ENCODE results near the gene ATP2A2. TPM values are rescaled to one million over a fixed set of nuclear protein-coding genes. Genes with fewer than 3 reads are reported as not detected.
A peak's percentile ranks its signal among the peaks of the same experiment; 100 is the strongest.

The ATP2A2 gene
- total and polyA plus RNA-seq, 7 experiments from 2014 or later: 2.1 to 160 (median 82.8) TPM

DNA sequence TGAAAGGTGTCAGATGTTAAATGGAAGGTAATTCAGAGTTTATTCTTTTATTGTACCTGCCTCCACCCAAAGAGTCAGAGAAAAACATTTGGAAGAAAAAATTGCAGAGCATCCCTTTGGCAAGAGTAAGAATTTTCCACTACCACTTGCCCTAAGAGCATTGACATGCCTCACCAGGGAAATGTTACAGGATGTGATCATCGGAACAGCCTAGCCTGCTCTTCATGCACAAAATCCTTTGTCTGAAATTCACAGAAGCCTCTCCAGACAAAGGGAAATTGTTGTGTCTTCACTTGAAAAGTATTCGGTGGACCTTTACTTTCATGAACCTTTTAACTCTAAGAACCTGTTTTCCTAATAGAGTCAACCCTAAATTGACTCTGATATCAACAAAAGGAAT lies 36.9 kb downstream of the ATP2A2 start:
- Histone ChIP-seq H3K4me1 (ENCODE audit: control insufficient read depth in 2 of 2, insufficient read depth in 2 of 2, low read length in 2 of 2) (no peaks in the 10 kb centered on the region), H3K9me3 (ENCODE audit: control insufficient read depth in 2 of 3, low read length in 3 of 3) (no peaks in the 10 kb centered on the region), H3K4me3 (ENCODE audit: low read length) (no peak overlapping the region), H3K27me3 (ENCODE audit: control insufficient read depth in 2 of 2, insufficient read depth in 2 of 2, low read length in 2 of 2) (no peaks in the 10 kb centered on the region), H3K36me3 (ENCODE audit: control insufficient read depth in 2 of 3, insufficient read depth in 3 of 3, low read length in 3 of 3) (peaks cover 0 to 18% (median 5%) of the 10 kb centered on the region in 3 experiments), H3K27ac (ENCODE audit: low read depth, low read length) (no peak overlapping the region)
- H3K4me3 Mint-ChIP-seq: no peak overlapping the region
- no peaks in the 10 kb centered on the region for H3K9me3 Mint-ChIP-seq
- peak overlapping the region in 2 of 9 donors; percentile 32 to 41 for H3K27ac Mint-ChIP-seq
- intact Hi-C loops (cut with micrococcal nuclease): no loop called here
- ATAC-seq: no peak
- CTCF ChIA-PET: no interaction called here
- POLR2A ChIA-PET: no interaction called here
- peaks cover 0 to 17% (median 8%) of the 10 kb centered on the region in 5 donors for H3K36me3 Mint-ChIP-seq
- H3K27me3 Mint-ChIP-seq: no peaks in the 10 kb centered on the region
- peaks cover 16 to 43% (median 39%) of the 10 kb centered on the region in 7 donors for H3K4me1 Mint-ChIP-seq
- DNase-seq: no peak

- DNase-seq (no peak), ATAC-seq (no peak)
- H3K27me3 Mint-ChIP-seq: no peaks in the 10 kb centered on the region
- peak overlapping the region in 3 of 9 donors; percentile 13 to 66 (median 25) for H3K27ac Mint-ChIP-seq
- Histone ChIP-seq H3K4me3 (ENCODE audit: low read length) (no peak overlapping the region), H3K36me3 (ENCODE audit: control insufficient read depth in 2 of 3, insufficient read depth in 3 of 3, low read length in 3 of 3) (peaks cover 0 to 33% (median 5%) of the 10 kb centered on the region in 3 experiments), H3K27me3 (ENCODE audit: control insufficient read depth in 2 of 2, insufficient read depth in 2 of 2, low read length in 2 of 2) (no peaks in the 10 kb centered on the region), H3K27ac (ENCODE audit: low read depth, low read length) (no peak overlapping the region), H3K9me3 (ENCODE audit: control insufficient read depth in 2 of 3, low read length in 3 of 3) (no peaks in the 10 kb centered on the region), H3K4me1 (ENCODE audit: control insufficient read depth in 2 of 2, insufficient read depth in 2 of 2, low read length in 2 of 2) (no peaks in the 10 kb centered on the region)
- peaks cover 0 to 17% (median 7%) of the 10 kb centered on the region in 5 donors for H3K36me3 Mint-ChIP-seq
- intact Hi-C loops (cut with micrococcal nuclease): no loop called here
- peaks cover 8 to 32% (median 28%) of the 10 kb centered on the region in 7 donors for H3K4me1 Mint-ChIP-seq
- POLR2A ChIA-PET: no interaction called here
- CTCF ChIA-PET: interaction anchor here (0.7 kb wide), 1 partner anchor 183 kb away, joined by 3 read pairs; no protein-coding TSS in a partner anchor
- H3K4me3 Mint-ChIP-seq: no peak overlapping the region
- no peaks in the 10 kb centered on the region for H3K9me3 Mint-ChIP-seq
Observed at GRCh38 chr12:110320550-110320949, 39.5 kb downstream of the ATP2A2 start.

DNA sequence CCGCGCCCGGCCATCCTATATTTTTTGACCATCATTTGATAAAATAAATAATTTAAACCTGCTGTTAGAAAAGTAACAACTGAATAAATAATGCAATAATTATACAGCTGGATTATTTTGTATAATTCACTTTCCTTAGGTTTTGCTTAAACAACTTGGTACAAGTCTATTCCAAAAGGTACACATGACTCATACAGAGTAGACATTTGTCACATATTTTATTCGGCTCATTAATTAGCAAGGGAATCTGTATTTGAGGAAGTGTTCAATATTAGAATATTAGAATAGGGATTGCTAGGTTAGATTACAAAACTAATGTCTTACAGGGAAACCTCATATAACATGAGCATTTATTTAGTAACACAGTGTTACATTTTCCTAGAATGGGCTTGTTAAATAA lies 48.7 kb downstream of the ATP2A2 start:
- H3K4me1 ChIP-seq (ENCODE audit: control insufficient read depth in 2 of 2, insufficient read depth in 2 of 2, low read length in 2 of 2): no peaks in the 10 kb centered on the region
- Mint-ChIP-seq H3K27me3 (no peaks in the 10 kb centered on the region), H3K36me3 (peaks cover 10 to 44% (median 19%) of the 10 kb centered on the region in 5 donors), H3K4me3 (no peak overlapping the region), H3K9me3 (no peaks in the 10 kb centered on the region), H3K27ac (peak overlapping the region in 1 of 9 donors; percentile 69), H3K4me1 (peaks cover 5 to 16% (median 10%) of the 10 kb centered on the region in 7 donors)
- ATAC-seq (no peak), DNase-seq (no peak)
- ChIA-PET POLR2A (no interaction called here), CTCF (interaction anchor here (0.6 kb wide), 1 partner anchor 20 kb away, joined by 3 read pairs; no protein-coding TSS in a partner anchor)
- H3K9me3 ChIP-seq (ENCODE audit: control insufficient read depth in 2 of 3, low read length in 3 of 3): no peaks in the 10 kb centered on the region
- H3K36me3 ChIP-seq (ENCODE audit: control insufficient read depth in 2 of 3, insufficient read depth in 3 of 3, low read length in 3 of 3): peaks cover 16 to 74% (median 24%) of the 10 kb centered on the region in 3 experiments
- H3K4me3 ChIP-seq (ENCODE audit: low read length): no peak overlapping the region
- intact Hi-C loops (cut with micrococcal nuclease): no loop called here
- H3K27ac ChIP-seq (ENCODE audit: low read depth, low read length): no peak overlapping the region
- no peaks in the 10 kb centered on the region for H3K27me3 ChIP-seq (ENCODE audit: control insufficient read depth in 2 of 2, insufficient read depth in 2 of 2, low read length in 2 of 2)

GRCh38 chr12:110330124-110330523 lies 49.1 kb downstream of the ATP2A2 start:
- peak overlapping the region in 4 of 9 donors; percentile 9 to 69 (median 52) for H3K27ac Mint-ChIP-seq
- no peak overlapping the region for H3K4me3 Mint-ChIP-seq
- ChIA-PET POLR2A (no interaction called here), CTCF (no interaction called here)
- DNase-seq (no peak), ATAC-seq (no peak)
- H3K9me3 Mint-ChIP-seq: no peaks in the 10 kb centered on the region
- intact Hi-C loops (cut with micrococcal nuclease): no loop called here
- H3K4me3 ChIP-seq (ENCODE audit: low read length): no peak overlapping the region
- H3K36me3 ChIP-seq (ENCODE audit: control insufficient read depth in 2 of 3, insufficient read depth in 3 of 3, low read length in 3 of 3): peaks cover 19 to 77% (median 24%) of the 10 kb centered on the region in 3 experiments
- no peaks in the 10 kb centered on the region for H3K4me1 ChIP-seq (ENCODE audit: control insufficient read depth in 2 of 2, insufficient read depth in 2 of 2, low read length in 2 of 2)
- H3K4me1 Mint-ChIP-seq: peaks cover 5 to 16% (median 10%) of the 10 kb centered on the region in 7 donors
- H3K27me3 ChIP-seq (ENCODE audit: control insufficient read depth in 2 of 2, insufficient read depth in 2 of 2, low read length in 2 of 2): no peaks in the 10 kb centered on the region
- H3K36me3 Mint-ChIP-seq: peaks cover 10 to 44% (median 19%) of the 10 kb centered on the region in 5 donors
- no peaks in the 10 kb centered on the region for H3K9me3 ChIP-seq (ENCODE audit: control insufficient read depth in 2 of 3, low read length in 3 of 3)
- H3K27me3 Mint-ChIP-seq: no peaks in the 10 kb centered on the region
- H3K27ac ChIP-seq (ENCODE audit: low read depth, low read length): no peak overlapping the region

DNA sequence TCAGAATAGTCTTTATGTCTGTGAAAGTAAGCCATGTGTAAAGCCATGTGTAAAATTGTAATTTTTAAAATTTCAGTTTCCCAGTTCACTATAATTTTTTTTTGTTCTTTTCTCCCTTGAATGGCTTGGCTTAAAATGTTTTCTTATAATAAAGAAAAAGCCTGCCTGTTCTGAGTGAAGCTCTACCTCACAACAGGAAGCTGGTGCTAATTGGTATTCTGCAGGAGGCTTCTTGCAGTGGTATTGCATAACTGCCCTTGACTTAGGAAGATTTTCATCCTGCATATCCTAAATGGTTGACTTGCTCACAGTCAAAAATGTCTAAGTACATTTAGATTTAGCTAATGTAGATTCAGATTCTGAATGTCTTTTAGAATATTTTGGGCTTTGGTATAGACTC lies 49.5 kb downstream of the ATP2A2 start:
- H3K27me3 ChIP-seq (ENCODE audit: control insufficient read depth in 2 of 2, insufficient read depth in 2 of 2, low read length in 2 of 2): no peaks in the 10 kb centered on the region
- intact Hi-C loops (cut with micrococcal nuclease): no loop called here
- H3K4me3 Mint-ChIP-seq: no peak overlapping the region
- no peaks in the 10 kb centered on the region for H3K27me3 Mint-ChIP-seq
- ChIA-PET POLR2A (no interaction called here), CTCF (interaction anchor here (0.6 kb wide), 1 partner anchor 103 kb away, joined by 4 read pairs; no protein-coding TSS in a partner anchor)
- peak overlapping the region in 2 of 9 donors; percentile 57 to 69 for H3K27ac Mint-ChIP-seq
- no peak overlapping the region for H3K4me3 ChIP-seq (ENCODE audit: low read length)
- peaks cover 10 to 48% (median 19%) of the 10 kb centered on the region in 5 donors for H3K36me3 Mint-ChIP-seq
- ATAC-seq (no peak), DNase-seq (no peak)
- no peaks in the 10 kb centered on the region for H3K4me1 ChIP-seq (ENCODE audit: control insufficient read depth in 2 of 2, insufficient read depth in 2 of 2, low read length in 2 of 2)
- H3K9me3 ChIP-seq (ENCODE audit: control insufficient read depth in 2 of 3, low read length in 3 of 3): no peaks in the 10 kb centered on the region
- H3K27ac ChIP-seq (ENCODE audit: low read depth, low read length): no peak overlapping the region
- H3K9me3 Mint-ChIP-seq: no peaks in the 10 kb centered on the region
- H3K4me1 Mint-ChIP-seq: peaks cover 5 to 18% (median 10%) of the 10 kb centered on the region in 7 donors
- H3K36me3 ChIP-seq (ENCODE audit: control insufficient read depth in 2 of 3, insufficient read depth in 3 of 3, low read length in 3 of 3): peaks cover 22 to 77% (median 29%) of the 10 kb centered on the region in 3 experiments

- Mint-ChIP-seq H3K4me1 (peaks cover 3 to 18% (median 9%) of the 10 kb centered on the region in 7 donors), H3K9me3 (no peaks in the 10 kb centered on the region), H3K4me3 (no peak overlapping the region), H3K27ac (peak overlapping the region in 1 of 9 donors; percentile 50), H3K36me3 (peaks cover 8 to 47% (median 11%) of the 10 kb centered on the region in 5 donors), H3K27me3 (no peaks in the 10 kb centered on the region)
- ATAC-seq: no peak
- Histone ChIP-seq H3K27ac (ENCODE audit: low read depth, low read length) (no peak overlapping the region), H3K9me3 (ENCODE audit: control insufficient read depth in 2 of 3, low read length in 3 of 3) (no peaks in the 10 kb centered on the region), H3K27me3 (ENCODE audit: control insufficient read depth in 2 of 2, insufficient read depth in 2 of 2, low read length in 2 of 2) (no peaks in the 10 kb centered on the region), H3K4me1 (ENCODE audit: control insufficient read depth in 2 of 2, insufficient read depth in 2 of 2, low read length in 2 of 2) (no peaks in the 10 kb centered on the region), H3K4me3 (ENCODE audit: low read length) (no peak overlapping the region), H3K36me3 (ENCODE audit: control insufficient read depth in 2 of 3, insufficient read depth in 3 of 3, low read length in 3 of 3) (peaks cover 24 to 80% (median 40%) of the 10 kb centered on the region in 3 experiments)
- intact Hi-C loops (cut with micrococcal nuclease): no loop called here
- POLR2A ChIA-PET: no interaction called here
- DNase-seq: no peak
- CTCF ChIA-PET: no interaction called here
Observed at GRCh38 chr12:110333201-110333600, 52.2 kb downstream of the ATP2A2 start.

Data from naive thymus-derived CD4-positive, alpha-beta T cell (primary cell).